ENCODE data around the gene PACSIN3.

Gene PACSIN3

DNA sequence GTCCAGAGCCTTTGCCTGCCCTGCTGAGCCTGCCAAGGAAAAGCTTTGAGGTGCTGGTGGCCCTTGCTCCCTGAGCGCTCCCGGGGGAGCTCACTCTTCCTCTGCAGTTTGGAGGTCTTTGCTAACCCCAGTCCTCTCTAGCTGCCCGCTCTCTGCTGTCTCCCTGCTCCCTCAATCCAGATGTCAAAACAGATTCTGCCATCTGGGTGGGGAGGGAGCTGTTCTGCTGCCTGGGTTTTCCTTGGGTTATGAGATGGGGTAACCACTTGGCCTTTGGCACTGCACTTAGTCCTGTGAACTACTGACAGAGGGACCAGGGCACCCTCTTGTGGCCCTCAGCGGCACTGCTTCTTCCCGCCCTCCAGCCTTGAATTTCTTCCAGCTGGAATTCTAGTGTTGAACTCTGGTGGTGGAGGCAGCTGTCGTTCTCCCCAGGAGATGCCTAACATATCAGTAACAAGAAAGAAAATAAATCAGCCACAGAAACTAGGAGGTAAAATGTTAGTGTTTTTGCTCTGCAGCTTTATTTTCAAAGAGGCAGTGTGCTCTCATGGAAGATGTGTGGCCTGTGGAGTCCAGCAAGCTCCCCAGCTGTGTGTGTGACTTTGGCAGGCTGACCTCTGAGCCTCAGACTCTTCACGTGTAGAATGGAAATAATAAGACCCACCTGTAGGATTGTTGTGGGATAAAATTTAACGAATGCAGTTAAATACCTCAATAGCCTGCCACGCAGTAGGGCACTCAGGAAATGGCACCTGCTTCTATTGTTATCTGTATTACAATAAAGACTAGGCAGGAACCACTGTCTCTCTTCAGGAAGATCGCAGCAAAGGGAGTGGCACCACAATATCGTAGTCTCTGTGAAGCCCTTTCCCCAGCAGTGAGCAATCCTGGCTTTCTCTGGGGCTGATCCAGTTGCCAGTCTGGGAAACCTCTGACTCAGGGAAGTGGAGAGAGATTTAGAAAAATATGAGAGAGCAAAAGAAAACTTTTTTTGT is 33.0 kb downstream of the PACSIN3 start:
- DNase-seq (ENCODE audit: low spot score) = peak; percentile 91

DNA sequence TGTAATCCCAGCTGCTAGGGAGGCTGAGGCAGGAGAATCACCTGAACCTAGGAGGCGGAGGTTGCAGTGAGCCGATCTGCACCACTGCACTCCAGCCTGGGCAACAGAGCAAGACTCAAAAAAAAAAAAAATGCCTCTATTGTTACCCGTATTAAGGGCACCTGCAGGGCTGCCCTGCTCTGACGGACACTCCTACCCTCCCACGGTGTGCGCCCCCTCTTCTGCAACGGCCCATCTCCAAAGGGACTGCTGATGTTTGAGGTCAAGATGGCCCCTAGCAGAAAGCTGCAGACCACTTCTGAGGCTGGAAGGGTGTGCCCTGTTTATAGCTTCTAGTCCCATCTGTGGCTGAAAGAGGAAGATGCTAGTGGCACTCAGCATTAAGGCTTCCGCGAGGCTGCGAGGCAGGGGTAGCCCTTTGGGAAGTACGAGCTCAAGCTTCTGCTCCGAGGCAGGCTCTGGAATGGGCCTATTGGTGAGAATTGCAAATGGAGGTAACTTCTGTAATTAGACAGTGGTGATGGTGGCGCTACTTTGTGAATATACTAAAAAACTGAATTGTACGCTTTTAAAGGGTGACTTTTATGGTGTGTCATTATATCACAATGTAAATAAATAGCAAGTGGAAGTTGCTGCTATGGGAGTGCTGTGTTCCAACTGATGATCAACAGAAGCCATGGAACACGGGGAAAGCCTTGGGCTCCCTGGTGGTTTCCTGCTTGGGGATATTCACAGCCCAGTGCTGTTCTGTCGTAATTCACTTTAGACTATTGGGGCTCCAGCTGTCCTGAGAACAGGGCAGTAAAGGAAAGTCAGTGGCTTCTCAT is 33.9 kb downstream of the PACSIN3 start:
- DNase-seq (ENCODE audit: low spot score) = no peak

DNA sequence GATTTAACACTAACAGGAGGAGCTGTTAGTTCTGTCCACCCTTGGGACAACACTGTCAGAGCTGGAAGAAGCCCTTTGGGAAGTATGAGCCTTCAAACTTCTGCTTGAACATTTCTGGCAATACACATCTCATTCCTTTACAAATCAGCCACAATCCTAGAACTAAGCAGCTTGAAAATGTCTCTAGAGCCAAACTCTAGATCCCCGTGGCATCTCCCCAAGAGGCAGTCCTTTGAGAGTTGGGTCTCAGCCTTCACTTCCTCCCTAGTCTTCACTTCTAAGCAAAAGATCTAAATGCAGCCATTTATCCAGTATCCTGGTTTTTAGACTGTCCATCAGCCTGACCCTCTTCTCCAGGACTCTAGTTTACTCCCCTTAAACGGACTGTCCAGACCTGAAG is 36.5 kb downstream of the PACSIN3 start:
- DNase-seq (ENCODE audit: low spot score) = peak; percentile 5

DNA sequence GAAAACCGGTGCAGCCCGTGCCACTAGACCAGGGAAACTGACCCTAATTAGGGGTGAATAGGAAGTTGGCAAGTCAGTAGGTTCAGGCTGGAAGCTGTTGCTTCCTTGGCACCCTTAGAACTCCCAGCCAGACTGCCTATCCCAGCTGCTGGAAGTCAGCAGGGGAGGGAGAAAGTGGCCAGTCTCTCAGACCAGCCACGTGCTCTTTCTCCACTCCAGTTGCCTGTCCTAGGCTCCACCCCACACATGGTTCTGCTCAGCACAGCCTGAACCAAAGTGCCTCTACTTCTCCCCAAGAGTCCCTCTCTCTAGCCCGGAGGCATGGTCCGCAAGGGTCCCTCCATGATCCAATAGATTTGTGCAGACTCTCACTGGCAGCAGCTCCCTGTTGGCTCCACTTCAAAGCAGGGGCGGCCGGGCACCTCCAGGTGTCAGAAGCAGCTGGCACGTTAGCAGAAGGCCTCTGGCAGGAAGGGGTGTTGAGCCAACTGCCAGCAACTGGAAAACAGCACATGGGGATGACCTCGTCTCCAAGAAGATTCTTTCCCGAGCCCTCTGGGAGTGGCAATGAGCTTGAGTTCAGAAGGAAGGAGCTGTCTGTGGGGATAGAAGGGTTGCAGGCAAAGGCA is 37.2 kb downstream of the PACSIN3 start:
- DNase-seq (ENCODE audit: low spot score) = peak; percentile 66

DNA sequence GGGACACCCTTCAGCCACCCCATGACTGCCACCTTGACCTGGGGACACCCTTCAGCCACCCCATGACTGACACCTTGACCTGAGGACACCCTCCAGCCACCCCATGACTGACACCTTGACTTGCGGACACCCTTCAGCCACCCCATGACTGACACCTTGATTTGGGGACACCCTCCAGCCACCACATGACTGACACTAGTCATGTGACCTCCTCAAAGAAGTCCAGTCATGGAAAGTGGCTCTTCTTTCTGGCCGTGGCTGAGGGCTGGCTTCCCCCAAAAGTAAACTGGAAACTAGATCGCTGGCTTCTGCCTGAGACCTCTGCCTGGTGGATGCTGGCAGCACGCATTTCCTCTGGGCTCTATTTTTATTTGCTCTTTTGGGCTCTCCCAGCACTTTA is 38.0 kb downstream of the PACSIN3 start:
- DNase-seq (ENCODE audit: low spot score) = peak; percentile 3

DNA sequence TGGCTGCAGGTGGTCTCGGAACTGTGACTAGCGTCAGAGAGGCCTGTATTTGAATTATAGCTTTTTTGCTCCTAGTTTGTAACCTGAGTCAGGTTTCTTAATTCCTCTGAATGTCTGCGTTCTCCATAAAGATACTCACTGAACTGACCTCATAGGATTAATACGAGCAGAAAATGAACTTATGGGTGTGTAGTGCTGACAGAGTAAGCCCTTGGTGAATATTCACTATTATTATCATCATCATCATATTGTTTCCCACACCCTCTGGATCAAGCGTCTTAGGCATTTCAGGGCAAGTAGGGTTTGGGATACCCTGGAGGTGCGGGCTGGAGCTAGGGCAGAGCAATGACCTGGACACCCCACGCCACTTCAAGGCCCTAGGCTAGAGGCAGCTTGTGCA is 38.6 kb downstream of the PACSIN3 start:
- DNase-seq (ENCODE audit: low spot score) = no peak

DNA sequence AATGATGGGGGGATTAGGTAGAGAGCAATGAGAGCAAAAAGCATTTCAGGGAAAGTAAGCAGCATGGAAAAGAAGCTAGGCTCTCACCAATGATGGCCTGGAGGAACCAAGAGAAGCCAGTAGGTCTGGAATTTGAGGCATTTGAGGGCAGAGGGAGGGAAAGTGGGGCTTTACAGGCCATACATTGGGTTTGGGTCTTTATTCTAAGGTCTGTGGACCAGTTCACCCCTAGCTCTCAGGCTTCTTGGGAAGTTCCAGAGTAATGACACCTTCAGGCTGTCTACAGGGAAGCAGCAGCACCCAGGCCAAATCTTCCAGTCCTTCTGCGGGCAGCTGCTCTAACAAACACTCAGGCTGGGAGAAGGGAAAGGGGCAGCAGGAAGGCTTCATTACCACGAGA is 39.0 kb downstream of the PACSIN3 start:
- DNase-seq (ENCODE audit: low spot score) = no peak

DNA sequence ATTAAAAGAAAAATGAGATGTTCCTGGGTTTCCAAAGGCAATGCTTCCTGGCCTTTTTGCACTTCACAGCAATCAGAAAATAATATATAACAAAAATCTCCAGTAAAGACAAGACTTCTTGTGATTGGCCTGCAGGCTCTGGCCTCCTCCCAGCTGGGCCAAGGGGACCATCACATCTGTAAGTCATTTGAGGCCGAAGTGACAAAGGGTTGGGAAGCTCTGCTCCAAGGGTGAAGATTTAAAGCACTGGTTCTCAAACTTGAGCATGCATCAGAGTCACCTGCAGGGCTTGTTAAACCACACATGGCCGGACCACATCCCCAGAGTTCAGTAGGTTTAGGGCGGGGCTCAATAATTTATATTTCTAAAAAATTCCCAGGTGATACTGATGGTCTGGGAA is 41.7 kb downstream of the PACSIN3 start:
- DNase-seq (ENCODE audit: low spot score) = no peak

DNA sequence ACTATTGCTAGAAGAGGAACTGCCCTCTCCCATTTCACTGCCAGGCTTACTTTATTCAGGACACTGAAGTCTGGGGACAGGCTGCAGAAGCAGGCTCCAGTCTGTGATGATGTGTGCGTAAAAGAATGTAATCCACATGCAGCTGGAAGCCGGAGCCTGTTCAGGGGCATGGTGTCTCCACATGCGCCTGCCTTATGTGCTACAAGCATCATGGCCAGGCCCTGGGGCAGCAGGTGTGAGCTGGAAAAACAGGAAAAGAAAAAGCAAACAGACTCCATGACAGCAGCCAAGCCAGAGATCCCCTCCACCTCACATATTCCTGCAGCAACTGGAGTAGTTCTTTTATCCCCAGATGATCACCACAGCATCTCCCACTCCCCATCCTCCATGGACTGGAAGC is 42.9 kb downstream of the PACSIN3 start:
- peak; percentile 90 for DNase-seq (ENCODE audit: low spot score)

DNA sequence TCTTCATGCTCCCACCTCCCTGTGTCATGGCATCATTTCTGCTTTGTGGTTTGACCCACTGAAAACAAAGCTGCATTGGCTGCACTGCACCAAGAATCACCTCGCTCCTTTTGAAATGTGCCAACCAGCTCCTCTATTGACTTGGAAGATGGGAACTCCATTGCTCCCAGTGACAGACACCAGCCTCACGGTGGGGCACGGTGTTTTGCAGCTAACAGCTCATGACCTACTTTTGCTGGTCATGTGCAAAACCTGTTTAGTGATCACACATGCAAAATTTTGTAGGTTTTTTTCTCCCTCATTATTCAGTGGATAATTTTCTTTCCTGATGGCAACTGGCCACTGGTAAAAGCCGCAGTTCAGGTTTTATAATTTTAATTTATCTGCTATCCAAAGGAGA is 46.4 kb downstream of the PACSIN3 start:
- DNase-seq (ENCODE audit: low spot score) = no peak

DNA sequence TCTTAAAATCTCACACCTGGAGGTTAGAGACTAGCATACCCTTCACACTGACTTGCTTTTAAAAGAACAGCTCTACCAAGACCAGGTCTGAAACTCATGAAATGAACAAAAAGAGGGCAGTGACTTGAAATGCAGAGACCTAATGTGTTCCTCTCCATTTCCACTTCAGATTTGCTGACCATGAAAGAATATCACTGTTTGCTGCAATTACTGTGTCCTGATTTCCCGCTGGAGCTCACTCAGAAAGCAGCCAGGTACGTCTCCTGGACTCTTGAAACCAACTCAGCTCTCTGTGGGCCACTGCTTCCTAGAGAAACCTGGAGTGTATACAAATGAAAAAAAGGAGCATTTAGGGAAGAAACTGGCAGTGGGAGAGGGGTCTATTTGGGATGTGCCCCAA is 48.8 kb downstream of the PACSIN3 start:
- no peak for DNase-seq (ENCODE audit: low spot score)

DNA sequence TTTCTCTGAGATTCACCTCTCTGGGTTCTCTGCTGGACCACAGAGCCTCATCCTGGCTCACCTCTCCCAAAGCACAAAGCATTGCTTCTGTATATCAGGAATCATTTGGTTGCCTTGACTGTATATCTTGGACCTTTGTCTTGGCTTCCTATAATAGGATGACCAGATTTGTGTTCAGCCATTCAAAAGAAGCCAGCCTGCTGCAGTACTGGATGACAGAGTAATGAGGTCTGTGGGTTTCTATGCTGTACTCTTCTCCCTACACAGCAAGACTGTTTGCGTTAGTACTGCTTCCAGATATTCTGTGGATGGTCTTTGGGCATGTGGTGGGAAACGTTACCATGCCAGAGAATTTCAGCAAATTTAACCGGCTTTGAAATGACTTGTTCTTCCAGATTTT is 49.3 kb downstream of the PACSIN3 start:
- no peak for DNase-seq (ENCODE audit: low spot score)

DNA sequence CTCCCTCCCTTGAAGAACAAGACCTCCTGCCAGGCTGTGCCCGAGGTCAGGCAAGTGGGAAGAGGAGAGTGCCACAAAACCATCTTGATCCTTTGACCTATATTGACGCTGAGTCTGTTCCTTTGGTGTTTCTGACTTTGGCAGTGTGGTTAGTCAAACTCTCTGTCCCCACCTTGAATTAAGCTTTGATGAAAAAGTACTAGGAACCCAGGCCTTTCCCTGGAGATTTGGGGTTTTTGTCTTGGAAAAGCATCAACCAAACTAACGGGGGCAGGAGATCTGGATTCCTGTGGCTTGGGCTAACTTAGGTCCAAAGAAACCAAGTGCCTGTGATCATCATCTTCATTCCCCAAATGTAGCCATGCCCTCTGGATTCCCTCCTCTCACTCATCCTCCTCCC is 49.9 kb downstream of the PACSIN3 start:
- DNase-seq (ENCODE audit: low spot score) = no peak

DNA sequence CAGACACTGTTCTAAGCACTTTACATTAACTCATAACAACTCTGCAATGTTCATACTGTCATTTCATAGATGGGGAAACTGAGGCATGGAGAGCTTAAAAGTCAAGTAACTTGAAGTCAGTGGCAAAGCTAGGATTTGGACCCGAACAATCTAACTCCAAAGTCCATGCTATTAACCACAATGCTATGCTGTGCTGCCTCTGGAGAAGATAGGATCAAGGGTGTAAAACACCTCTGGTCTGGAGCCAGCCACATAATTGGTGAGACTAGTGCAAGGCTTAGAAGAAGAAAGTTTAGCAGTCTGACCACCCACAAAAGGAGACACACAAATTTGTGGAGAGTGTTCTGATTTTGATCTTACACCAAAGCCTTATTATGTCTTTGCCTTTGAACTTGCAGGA is 53.3 kb downstream of the PACSIN3 start:
- DNase-seq (ENCODE audit: low spot score) = no peak

DNA sequence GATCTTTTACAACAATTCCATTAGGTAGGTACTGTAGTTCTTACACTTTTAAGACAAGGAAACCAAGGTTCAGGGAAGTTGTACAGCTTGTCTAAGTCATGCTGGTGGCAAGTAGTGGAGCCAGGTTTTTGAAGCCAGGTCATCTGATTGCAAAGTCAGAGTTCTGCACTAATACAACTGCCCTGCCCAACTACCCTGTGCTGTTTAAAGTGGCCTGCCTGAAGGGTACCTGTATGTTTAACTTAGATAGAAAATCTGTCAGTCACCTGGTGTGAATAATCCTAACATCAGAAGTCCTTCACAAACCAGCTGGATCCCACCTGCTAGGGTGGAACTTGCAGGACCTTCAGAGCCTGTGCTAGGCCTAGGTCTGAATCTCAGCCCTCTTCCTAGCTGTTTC is 53.7 kb downstream of the PACSIN3 start:
- no peak for DNase-seq (ENCODE audit: low spot score)

DNA sequence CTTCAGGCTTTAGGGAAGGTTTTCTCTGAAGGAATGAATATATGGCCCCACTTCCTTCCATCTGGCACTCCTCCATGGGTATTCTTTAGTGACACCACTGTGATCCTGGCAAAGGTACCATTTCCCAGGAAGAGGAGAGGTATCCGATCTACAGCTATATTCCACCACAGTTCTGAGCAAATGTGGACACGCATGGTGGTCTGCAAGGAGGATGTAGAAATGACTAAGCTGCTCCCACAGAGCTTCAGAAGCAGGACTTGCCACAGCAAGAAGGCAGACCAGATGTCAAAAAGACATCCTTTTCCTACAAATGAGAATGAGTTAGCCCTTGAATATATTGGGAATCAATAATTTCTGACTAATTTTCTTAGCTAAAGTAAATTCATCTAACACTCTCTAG is 55.1 kb downstream of the PACSIN3 start:
- DNase-seq (ENCODE audit: low spot score) = no peak

DNA sequence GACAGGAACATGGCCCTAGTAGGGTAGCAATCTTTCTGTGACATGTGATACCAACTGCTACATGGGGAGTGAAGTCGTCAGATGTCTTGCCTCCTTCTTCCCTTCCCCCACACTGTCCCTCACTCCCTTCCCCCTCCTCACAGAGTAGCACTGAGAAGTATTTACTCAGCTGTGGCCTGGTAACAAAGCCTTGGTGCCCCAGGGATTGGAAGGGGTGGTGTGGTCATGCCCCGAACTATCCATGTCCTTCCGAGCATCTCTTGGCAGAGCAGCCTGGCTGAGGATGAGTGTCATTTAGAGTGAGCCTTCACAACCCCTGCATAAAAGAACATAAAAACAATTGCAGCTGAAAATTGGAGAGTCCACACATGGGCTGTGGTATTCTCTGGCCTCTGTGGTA is 55.7 kb downstream of the PACSIN3 start:
- no peak for DNase-seq (ENCODE audit: low spot score)
